Measurements from ENCODE around the gene JMJD1C.

JMJD1C gene

DNA sequence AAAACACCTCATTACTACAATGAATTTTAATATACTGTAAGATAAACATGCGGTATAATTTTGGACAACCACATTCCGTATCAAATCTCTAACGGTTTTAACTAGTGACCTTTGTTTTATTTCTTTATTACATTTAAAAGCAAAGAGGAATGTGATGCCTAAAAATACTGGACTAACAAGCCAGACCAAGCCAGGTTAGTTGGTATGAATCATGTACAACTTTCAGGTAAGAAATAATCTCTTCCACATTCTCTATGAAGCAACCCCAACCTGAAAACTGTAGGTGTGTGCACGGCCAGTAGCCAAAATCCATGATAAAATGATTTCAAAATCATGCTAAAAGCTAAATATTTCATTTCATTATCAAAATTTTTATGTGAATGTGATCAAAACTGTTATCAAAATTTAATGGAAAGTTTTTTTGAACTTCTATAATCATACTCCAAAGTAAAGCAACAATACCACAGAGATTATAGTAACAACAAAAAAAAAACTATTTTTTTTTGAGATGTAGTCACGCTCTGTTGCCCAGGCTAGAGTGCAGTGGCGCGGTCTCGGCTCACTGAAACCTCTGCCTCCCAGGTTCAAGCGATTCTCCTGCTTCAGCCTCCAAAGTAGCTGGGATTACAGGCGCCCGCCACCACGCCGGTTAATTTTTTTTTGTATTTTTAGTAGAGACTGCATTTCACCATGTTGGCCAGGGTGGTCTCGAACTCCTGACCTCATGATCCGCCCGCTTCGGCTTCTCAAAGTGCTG is 205.5 kb downstream of the JMJD1C start:
- no peak overlapping the region for H3K4me3 ChIP-seq (ENCODE audit: low read length in 2 of 2)
- H3K9ac ChIP-seq (ENCODE audit: low read length in 2 of 2), result no peak overlapping the region
- H3K27ac ChIP-seq (ENCODE audit: low read length), result no peak overlapping the region
- peaks cover 9% of the 10 kb centered on the region for H3K4me1 ChIP-seq (ENCODE audit: control insufficient read depth, insufficient read depth, low read length)
- no peaks in the 10 kb centered on the region for H3K27me3 ChIP-seq (ENCODE audit: control insufficient read depth in 1 of 2, insufficient read depth in 2 of 2, low read length in 2 of 2)
- H3K9me3 ChIP-seq (ENCODE audit: control insufficient read depth in 2 of 2, low read length in 2 of 2), result no peaks in the 10 kb centered on the region
- H3K36me3 ChIP-seq (ENCODE audit: control insufficient read depth in 2 of 2, insufficient read depth in 2 of 2, low read length in 2 of 2), result peaks cover 0 to 6% of the 10 kb centered on the region in 2 donors

DNA sequence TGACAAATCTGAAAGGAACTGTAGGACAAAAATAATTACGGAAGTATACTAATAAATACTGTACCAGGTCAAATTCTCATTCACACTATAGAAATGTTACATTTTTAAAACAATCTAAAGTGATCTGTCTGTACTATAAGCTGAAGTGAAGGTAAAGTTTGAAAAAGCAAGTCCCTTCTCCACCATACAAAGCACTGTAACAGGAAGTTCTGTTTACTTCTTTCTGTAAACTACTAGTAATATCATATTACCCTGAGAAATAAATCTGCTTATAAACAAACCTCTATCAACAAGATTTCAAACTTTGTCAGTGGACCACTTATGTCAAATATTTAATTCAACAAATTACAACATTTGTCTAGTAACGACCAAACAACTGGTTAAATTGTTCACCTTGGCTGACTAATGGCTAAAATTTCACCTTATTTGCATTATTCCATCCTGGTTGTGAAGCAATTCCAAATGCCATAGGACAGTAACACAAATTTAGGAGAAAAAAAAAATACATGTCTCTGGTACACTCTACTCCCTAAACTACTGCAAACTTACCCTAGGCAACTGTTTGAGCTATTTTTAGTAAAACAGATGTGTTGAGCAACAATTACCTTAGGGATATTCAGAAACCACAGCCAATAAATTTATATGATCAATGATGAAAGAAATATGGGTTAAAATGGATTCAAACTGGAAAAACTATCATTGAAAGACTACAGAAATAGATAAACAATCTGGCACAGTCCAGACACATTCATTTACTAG is 206.7 kb downstream of the JMJD1C start:
- H3K27ac ChIP-seq (ENCODE audit: low read length), result no peak overlapping the region
- peak overlapping the region in 1 of 2 donors; percentile 18 for H3K9ac ChIP-seq (ENCODE audit: low read length in 2 of 2)
- no peaks in the 10 kb centered on the region for H3K9me3 ChIP-seq (ENCODE audit: control insufficient read depth in 2 of 2, low read length in 2 of 2)
- peak overlapping the region in 1 of 2 donors; percentile 22 for H3K4me3 ChIP-seq (ENCODE audit: low read length in 2 of 2)
- H3K4me1 ChIP-seq (ENCODE audit: control insufficient read depth, insufficient read depth, low read length), result peaks cover 9% of the 10 kb centered on the region
- H3K27me3 ChIP-seq (ENCODE audit: control insufficient read depth in 1 of 2, insufficient read depth in 2 of 2, low read length in 2 of 2), result no peaks in the 10 kb centered on the region
- H3K36me3 ChIP-seq (ENCODE audit: control insufficient read depth in 2 of 2, insufficient read depth in 2 of 2, low read length in 2 of 2), result peaks cover 0 to 6% of the 10 kb centered on the region in 2 donors

DNA sequence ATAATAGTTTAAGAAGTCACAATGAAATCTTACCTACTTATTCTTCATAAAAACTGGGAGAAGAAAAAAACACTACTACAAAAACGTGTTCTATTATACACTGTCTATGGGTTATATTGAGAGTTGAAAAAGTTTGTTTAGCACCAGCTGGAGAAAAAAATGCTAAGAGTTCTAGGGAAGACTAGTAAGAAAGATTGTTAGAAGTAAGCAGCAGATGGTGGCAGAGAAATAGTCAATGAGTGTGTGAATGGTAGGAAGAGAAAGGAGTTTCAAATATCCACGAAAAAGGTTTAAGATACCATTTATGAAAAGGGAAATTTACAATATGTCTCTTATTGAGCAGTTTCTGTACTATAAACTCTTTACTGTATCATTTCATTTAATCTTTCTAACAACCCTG is 208.0 kb downstream of the JMJD1C start:
- Histone ChIP-seq H3K4me1 (ENCODE audit: control insufficient read depth, insufficient read depth, low read length) (peaks cover 9% of the 10 kb centered on the region), H3K9me3 (ENCODE audit: control insufficient read depth in 2 of 2, low read length in 2 of 2) (no peaks in the 10 kb centered on the region), H3K36me3 (ENCODE audit: control insufficient read depth in 2 of 2, insufficient read depth in 2 of 2, low read length in 2 of 2) (peaks cover 0 to 6% of the 10 kb centered on the region in 2 donors), H3K27me3 (ENCODE audit: control insufficient read depth in 1 of 2, insufficient read depth in 2 of 2, low read length in 2 of 2) (no peaks in the 10 kb centered on the region), H3K4me3 (ENCODE audit: low read length in 2 of 2) (no peak overlapping the region), H3K27ac (ENCODE audit: low read length) (no peak overlapping the region), H3K9ac (ENCODE audit: low read length in 2 of 2) (no peak overlapping the region)

DNA sequence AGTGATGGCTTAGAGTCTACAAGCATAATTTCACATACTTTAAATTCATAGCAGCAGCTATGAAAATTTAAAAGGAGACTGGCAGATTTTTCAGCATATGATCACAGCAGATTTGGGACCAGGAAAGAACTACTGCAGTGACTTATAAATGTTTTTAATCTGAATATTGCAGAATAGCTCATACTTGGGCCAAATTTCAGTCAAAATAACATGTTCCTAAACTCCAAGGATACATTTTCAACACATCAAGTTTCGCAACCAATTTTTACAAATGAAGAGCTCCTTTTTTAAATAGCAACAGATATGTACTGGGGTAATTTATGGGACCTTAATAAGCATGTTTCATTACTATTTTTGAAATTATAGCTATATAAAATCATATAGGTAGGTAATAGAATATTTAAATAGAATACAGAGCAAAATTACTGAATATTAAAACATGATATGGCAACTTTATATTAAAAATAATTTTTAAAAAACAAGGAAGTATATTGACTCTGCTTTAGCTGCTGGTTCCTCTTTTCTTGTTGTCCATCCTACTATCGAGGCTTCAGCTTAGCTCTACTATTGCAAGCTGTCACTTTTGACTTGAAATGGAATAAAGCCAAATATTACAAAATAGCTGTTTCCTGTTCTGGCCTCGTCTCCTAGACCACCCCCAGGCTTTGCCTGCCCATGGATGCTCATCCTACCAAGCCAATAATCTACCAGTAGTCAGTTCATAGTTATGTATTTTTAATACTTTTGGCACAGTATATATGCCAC is 209.6 kb downstream of the JMJD1C start:
- peaks cover 9% of the 10 kb centered on the region for H3K4me1 ChIP-seq (ENCODE audit: control insufficient read depth, insufficient read depth, low read length)
- no peak overlapping the region for H3K4me3 ChIP-seq (ENCODE audit: low read length in 2 of 2)

DNA sequence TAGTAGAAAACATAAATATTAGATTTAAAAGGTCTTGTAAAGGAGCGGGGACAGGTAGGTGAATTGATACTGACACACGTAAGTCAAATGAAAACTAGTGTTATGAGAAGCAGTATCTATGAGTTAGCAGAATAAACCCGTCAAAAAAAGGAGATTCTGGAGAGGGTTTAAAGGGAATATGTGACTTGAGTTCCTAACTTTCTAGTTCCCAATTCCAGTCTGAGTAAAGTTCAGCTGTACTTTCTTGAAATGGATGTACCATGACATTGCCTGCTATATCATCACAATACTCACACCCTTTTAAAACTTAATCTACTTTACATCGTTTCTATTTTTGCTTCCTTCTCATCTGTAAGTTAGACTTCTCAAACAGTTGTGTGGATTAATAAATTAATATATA is 210.5 kb downstream of the JMJD1C start:
- Histone ChIP-seq H3K36me3 (ENCODE audit: control insufficient read depth in 2 of 2, insufficient read depth in 2 of 2, low read length in 2 of 2) (no peaks in the 10 kb centered on the region), H3K9me3 (ENCODE audit: control insufficient read depth in 2 of 2, low read length in 2 of 2) (no peaks in the 10 kb centered on the region), H3K9ac (ENCODE audit: low read length in 2 of 2) (no peak overlapping the region), H3K27me3 (ENCODE audit: control insufficient read depth in 1 of 2, insufficient read depth in 2 of 2, low read length in 2 of 2) (no peaks in the 10 kb centered on the region), H3K4me1 (ENCODE audit: control insufficient read depth, insufficient read depth, low read length) (peaks cover 9% of the 10 kb centered on the region), H3K4me3 (ENCODE audit: low read length in 2 of 2) (no peak overlapping the region), H3K27ac (ENCODE audit: low read length) (no peak overlapping the region)

More for the DNA sequence above, 209.6 kb downstream of the JMJD1C start:
- Histone ChIP-seq H3K27me3 (ENCODE audit: control insufficient read depth in 1 of 2, insufficient read depth in 2 of 2, low read length in 2 of 2) (no peaks in the 10 kb centered on the region), H3K27ac (ENCODE audit: low read length) (no peak overlapping the region), H3K9me3 (ENCODE audit: control insufficient read depth in 2 of 2, low read length in 2 of 2) (no peaks in the 10 kb centered on the region), H3K36me3 (ENCODE audit: control insufficient read depth in 2 of 2, insufficient read depth in 2 of 2, low read length in 2 of 2) (peaks cover 0 to 4% of the 10 kb centered on the region in 2 donors), H3K9ac (ENCODE audit: low read length in 2 of 2) (no peak overlapping the region)

DNA sequence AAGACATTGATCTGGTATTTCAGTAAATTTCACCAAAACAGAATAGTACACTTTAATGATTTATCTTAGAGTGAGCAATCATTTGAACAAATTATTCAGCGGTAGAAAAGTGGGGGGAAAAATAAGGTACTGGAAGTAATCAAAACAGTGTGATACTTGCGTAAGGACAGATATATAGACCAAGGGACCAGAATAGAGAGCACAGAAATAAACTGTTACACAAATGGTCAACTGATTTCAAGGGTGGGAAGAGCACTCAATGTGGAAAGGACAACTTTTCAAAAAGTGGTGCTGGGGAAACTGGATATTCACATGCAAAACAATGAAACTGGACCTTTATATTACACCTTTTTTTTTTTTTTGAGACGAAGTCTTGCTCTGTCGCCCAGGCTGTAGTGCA is 212.7 kb downstream of the JMJD1C start:
- Histone ChIP-seq H3K36me3 (ENCODE audit: control insufficient read depth in 2 of 2, insufficient read depth in 2 of 2, low read length in 2 of 2) (peaks cover 0 to 2% of the 10 kb centered on the region in 2 donors), H3K27ac (ENCODE audit: low read length) (no peak overlapping the region), H3K4me3 (ENCODE audit: low read length in 2 of 2) (no peak overlapping the region), H3K9ac (ENCODE audit: low read length in 2 of 2) (no peak overlapping the region), H3K4me1 (ENCODE audit: control insufficient read depth, insufficient read depth, low read length) (peaks cover 9% of the 10 kb centered on the region), H3K27me3 (ENCODE audit: control insufficient read depth in 1 of 2, insufficient read depth in 2 of 2, low read length in 2 of 2) (no peaks in the 10 kb centered on the region), H3K9me3 (ENCODE audit: control insufficient read depth in 2 of 2, low read length in 2 of 2) (no peaks in the 10 kb centered on the region)

DNA sequence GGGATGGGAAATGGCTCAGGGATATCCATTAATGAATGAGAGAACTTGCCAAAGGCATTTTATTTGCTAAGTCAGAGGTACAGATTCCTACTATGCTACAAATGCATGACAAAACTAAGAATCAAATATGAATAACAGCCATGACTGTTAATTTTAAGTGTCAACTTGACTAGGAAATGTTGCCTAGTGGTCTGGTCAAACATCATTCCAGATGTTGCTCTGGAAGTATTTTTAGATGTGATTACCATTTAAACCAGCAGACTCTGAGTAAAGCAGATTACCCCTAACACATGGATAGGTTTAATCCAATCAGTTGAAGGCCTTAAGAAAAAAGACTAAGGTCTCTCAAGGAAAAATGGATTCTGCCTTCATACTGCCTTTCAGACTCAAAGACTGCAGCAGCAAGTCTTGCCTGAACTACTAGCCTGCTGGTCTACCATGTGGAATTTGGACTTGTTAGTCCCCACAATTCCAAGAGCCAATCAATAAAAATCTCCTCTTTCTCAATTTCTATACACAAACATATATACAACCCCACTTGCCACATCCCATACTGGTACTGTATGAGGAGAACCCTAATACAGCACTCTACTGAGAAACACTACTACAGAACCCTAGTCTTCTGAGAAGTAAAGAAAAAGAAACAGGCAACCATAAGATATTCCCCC is 213.5 kb downstream of the JMJD1C start:
- Histone ChIP-seq H3K27me3 (ENCODE audit: control insufficient read depth in 1 of 2, insufficient read depth in 2 of 2, low read length in 2 of 2) (no peaks in the 10 kb centered on the region), H3K4me1 (ENCODE audit: control insufficient read depth, insufficient read depth, low read length) (peaks cover 7% of the 10 kb centered on the region), H3K36me3 (ENCODE audit: control insufficient read depth in 2 of 2, insufficient read depth in 2 of 2, low read length in 2 of 2) (peaks cover 0 to 2% of the 10 kb centered on the region in 2 donors), H3K27ac (ENCODE audit: low read length) (no peak overlapping the region), H3K9me3 (ENCODE audit: control insufficient read depth in 2 of 2, low read length in 2 of 2) (no peaks in the 10 kb centered on the region), H3K9ac (ENCODE audit: low read length in 2 of 2) (no peak overlapping the region), H3K4me3 (ENCODE audit: low read length in 2 of 2) (no peak overlapping the region)

DNA sequence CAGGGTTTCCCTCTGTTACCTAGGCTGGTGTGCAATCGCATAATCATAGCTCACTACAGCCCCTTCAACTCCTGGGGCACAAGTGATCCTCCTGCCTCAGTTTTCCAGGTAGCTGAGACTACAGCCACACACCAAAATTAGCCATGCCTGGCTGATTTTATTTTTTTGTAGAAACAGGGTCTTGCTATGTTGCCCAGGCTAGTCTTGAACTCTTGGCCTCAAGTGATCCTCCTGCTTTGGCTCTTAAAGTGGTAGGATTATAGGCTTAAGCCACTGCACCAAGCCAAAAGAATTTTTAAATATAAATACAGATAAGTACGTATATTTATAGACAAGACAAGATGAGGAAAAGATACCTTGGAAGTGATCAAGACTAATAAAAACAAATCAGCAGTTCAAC is 215.7 kb downstream of the JMJD1C start:
- Histone ChIP-seq H3K4me1 (ENCODE audit: control insufficient read depth, insufficient read depth, low read length) (no peaks in the 10 kb centered on the region), H3K4me3 (ENCODE audit: low read length in 2 of 2) (no peak overlapping the region), H3K27me3 (ENCODE audit: control insufficient read depth in 1 of 2, insufficient read depth in 2 of 2, low read length in 2 of 2) (no peaks in the 10 kb centered on the region), H3K27ac (ENCODE audit: low read length) (no peak overlapping the region), H3K36me3 (ENCODE audit: control insufficient read depth in 2 of 2, insufficient read depth in 2 of 2, low read length in 2 of 2) (peaks cover 0 to 2% of the 10 kb centered on the region in 2 donors), H3K9me3 (ENCODE audit: control insufficient read depth in 2 of 2, low read length in 2 of 2) (no peaks in the 10 kb centered on the region), H3K9ac (ENCODE audit: low read length in 2 of 2) (no peak overlapping the region)

DNA sequence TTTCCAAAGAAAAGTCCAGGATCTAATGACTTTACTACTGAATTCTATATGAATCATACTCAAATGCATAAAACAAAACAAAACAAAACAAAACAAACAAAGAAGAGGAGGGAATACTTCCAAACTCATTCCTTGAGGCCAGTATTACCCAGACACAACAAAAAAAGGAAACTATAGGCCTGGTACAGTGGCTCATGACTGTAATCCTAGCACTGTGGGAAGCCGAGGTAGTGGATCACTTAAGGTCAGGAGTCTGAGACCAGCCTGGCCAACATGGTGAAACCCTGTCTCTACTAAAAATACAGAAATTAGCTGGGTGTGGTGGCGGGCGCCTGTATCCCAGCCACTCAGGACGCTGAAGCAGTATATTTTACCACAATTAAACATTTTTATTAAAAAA is 218.0 kb downstream of the JMJD1C start:
- Histone ChIP-seq H3K4me1 (ENCODE audit: control insufficient read depth, insufficient read depth, low read length) (no peaks in the 10 kb centered on the region), H3K27ac (ENCODE audit: low read length) (no peak overlapping the region), H3K9me3 (ENCODE audit: control insufficient read depth in 2 of 2, low read length in 2 of 2) (no peaks in the 10 kb centered on the region), H3K9ac (ENCODE audit: low read length in 2 of 2) (no peak overlapping the region), H3K36me3 (ENCODE audit: control insufficient read depth in 2 of 2, insufficient read depth in 2 of 2, low read length in 2 of 2) (peaks cover 0 to 2% of the 10 kb centered on the region in 2 donors), H3K27me3 (ENCODE audit: control insufficient read depth in 1 of 2, insufficient read depth in 2 of 2, low read length in 2 of 2) (no peaks in the 10 kb centered on the region), H3K4me3 (ENCODE audit: low read length in 2 of 2) (no peak overlapping the region)

DNA sequence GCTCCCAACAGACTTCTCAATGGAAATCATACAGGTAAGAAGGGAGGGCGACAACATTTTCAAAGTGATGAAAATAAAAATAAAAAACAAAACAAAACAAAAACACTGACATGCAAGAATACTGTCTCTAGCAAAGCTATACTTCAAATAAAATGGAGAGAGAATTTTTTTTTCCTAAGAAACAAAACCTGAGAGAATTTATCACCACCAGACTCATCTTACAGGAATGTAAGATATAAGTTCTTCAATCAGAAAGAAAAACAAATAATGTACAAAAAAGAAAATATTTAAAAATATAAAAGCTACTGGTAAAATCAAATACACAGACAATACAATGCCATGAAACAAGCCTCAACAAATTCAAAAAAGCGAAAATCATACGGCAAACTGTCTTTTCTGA is 219.4 kb downstream of the JMJD1C start:
- H3K9ac ChIP-seq (ENCODE audit: low read length in 2 of 2), result no peak overlapping the region
- H3K36me3 ChIP-seq (ENCODE audit: control insufficient read depth in 2 of 2, insufficient read depth in 2 of 2, low read length in 2 of 2), result peaks cover 0 to 2% of the 10 kb centered on the region in 2 donors
- H3K27ac ChIP-seq (ENCODE audit: low read length), result no peak overlapping the region
- no peak overlapping the region for H3K4me3 ChIP-seq (ENCODE audit: low read length in 2 of 2)
- H3K27me3 ChIP-seq (ENCODE audit: control insufficient read depth in 1 of 2, insufficient read depth in 2 of 2, low read length in 2 of 2), result no peaks in the 10 kb centered on the region
- no peaks in the 10 kb centered on the region for H3K4me1 ChIP-seq (ENCODE audit: control insufficient read depth, insufficient read depth, low read length)
- no peaks in the 10 kb centered on the region for H3K9me3 ChIP-seq (ENCODE audit: control insufficient read depth in 2 of 2, low read length in 2 of 2)

All from stomach smooth muscle (tissue), 2 donors.